Esophagus squamous epithelium (tissue), 4 donors: ENCODE measurements around the gene WASL.

Source experiments
- POLR2A ChIP-seq, 4 donors: fragments of 450-650 bp; IDR thresholded peaks; one replicate each; pipeline ENCODE4 v1.6.1; 2017; ENCODE audit warnings: antibody characterized with exemption in 4 of 4, mild to moderate bottlenecking in 4 of 4, moderate library complexity in 3 of 4
- TF ChIP-seq, protein P1 (sequence below), 6 experiments: fragments of 450-650 bp in 4 of 6; fragments of 200-600 bp in 2 of 6; sonication (generic) in 2 of 6; IDR thresholded peaks; one replicate each; pipeline ENCODE4 v1.5.1; 2016 to 2019; ENCODE audit warnings: antibody characterized with exemption in 6 of 6, mild to moderate bottlenecking in 4 of 6, moderate library complexity in 4 of 6

DNA sequence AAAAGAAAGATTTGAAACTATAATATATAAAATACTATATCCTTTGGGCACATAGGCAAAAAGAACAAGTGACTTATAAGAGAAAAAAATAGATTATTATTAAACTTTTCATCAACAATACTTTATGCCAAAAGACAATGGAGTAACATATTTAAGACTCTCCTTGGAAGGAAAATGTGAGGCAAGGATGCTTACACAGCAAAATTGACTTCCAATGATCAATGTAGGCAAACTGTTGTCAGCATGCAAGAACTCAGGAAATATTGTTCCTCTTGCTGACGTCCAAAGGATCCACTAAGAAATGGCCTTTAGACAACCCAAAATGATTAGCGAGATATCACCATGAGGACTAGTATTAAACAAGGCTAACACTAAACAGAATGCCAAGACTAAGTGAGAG lies 116.0 kb downstream of the WASL start:
- TF ChIP-seq POLR2A (IDR thresholded peaks at IDR 0.05), result no peak
- TF ChIP-seq, protein P1, sequence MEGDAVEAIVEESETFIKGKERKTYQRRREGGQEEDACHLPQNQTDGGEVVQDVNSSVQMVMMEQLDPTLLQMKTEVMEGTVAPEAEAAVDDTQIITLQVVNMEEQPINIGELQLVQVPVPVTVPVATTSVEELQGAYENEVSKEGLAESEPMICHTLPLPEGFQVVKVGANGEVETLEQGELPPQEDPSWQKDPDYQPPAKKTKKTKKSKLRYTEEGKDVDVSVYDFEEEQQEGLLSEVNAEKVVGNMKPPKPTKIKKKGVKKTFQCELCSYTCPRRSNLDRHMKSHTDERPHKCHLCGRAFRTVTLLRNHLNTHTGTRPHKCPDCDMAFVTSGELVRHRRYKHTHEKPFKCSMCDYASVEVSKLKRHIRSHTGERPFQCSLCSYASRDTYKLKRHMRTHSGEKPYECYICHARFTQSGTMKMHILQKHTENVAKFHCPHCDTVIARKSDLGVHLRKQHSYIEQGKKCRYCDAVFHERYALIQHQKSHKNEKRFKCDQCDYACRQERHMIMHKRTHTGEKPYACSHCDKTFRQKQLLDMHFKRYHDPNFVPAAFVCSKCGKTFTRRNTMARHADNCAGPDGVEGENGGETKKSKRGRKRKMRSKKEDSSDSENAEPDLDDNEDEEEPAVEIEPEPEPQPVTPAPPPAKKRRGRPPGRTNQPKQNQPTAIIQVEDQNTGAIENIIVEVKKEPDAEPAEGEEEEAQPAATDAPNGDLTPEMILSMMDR (IDR thresholded peaks at IDR 0.05), result no peak
